Brain microvascular endothelial cell (primary cell): ENCODE data around the gene ZNF423.

Experiments
- DNase-seq: peaks from one replicate; pipeline ENCODE4 v3.0.0-alpha.2; 2020
- H3K27ac ChIP-seq: fragments of 250-450 bp; sonication (Bioruptor Pico); 2 replicates; pipeline ENCODE4 v1.5.1; 2020; ENCODE audit warnings: mild to moderate bottlenecking, moderate library complexity
- H3K27me3 ChIP-seq: fragments of 250-450 bp; sonication (Bioruptor Pico); replicated peaks from 2 replicates; pipeline ENCODE4 v1.5.1; 2020; ENCODE audit warnings: mild to moderate bottlenecking
- H3K36me3 ChIP-seq: fragments of 250-450 bp; sonication (Bioruptor Pico); replicated peaks from 2 replicates; pipeline ENCODE4 v1.5.1; 2020; ENCODE audit warnings: mild to moderate bottlenecking
- H3K4me3 ChIP-seq: 2 replicates; pipeline ENCODE4 v1.5.1; 2011; ENCODE audit warnings: low read depth, mild to moderate bottlenecking, control low read depth, low read length, moderate library complexity
- CTCF ChIP-seq: IDR thresholded peaks from 2 replicates; pipeline ENCODE4 v1.5.1; 2011; ENCODE audit warnings: low read depth, mild to moderate bottlenecking, moderate library complexity, low read length, control low read depth, inconsistent platforms; ENCODE audit errors: missing control alignments
- in situ Hi-C: cut with HindIII; loops from 2 replicates; pipeline ENCODE4 v1.10.0; 2017; ENCODE audit warnings: low sequenced_read_pairs, low pct_ligation_motif_present

Gene ZNF423

GRCh38 chr16:49717689-49718088 lies 138.2 kb downstream of the ZNF423 start:
- DNase-seq = no peak
- Histone ChIP-seq H3K36me3 (no peaks in the 10 kb centered on the region), H3K27me3 (no peaks in the 10 kb centered on the region), H3K27ac (no peak overlapping the region), H3K4me3 (no peak overlapping the region)
- TF ChIP-seq CTCF = no peak
- in situ Hi-C loops = no loop called here

- no peak overlapping the region for H3K4me3 ChIP-seq
- no peaks in the 10 kb centered on the region for H3K27me3 ChIP-seq
- DNase-seq = no peak
- in situ Hi-C loops = no loop called here
- TF ChIP-seq CTCF = no peak
- H3K27ac ChIP-seq = no peak overlapping the region
- no peaks in the 10 kb centered on the region for H3K36me3 ChIP-seq
Observed at GRCh38 chr16:49716339-49716934, 139.5 kb downstream of the ZNF423 start.

GRCh38 chr16:49713770-49714169 lies 142.1 kb downstream of the ZNF423 start:
- DNase-seq = no peak
- Histone ChIP-seq H3K27me3 (no peaks in the 10 kb centered on the region), H3K36me3 (no peaks in the 10 kb centered on the region), H3K4me3 (no peak overlapping the region), H3K27ac (no peak overlapping the region)
- TF ChIP-seq CTCF = no peak
- in situ Hi-C loops = no loop called here

- no peak for TF ChIP-seq CTCF
- H3K27me3 ChIP-seq = no peaks in the 10 kb centered on the region
- DNase-seq = no peak
- H3K4me3 ChIP-seq = no peak overlapping the region
- H3K27ac ChIP-seq = no peak overlapping the region
- no peaks in the 10 kb centered on the region for H3K36me3 ChIP-seq
- in situ Hi-C loops = no loop called here
Observed at GRCh38 chr16:49712542-49712941, 143.4 kb downstream of the ZNF423 start.

GRCh38 chr16:49712106-49712505 lies 143.8 kb downstream of the ZNF423 start:
- no peak for TF ChIP-seq CTCF
- Histone ChIP-seq H3K36me3 (no peaks in the 10 kb centered on the region), H3K27ac (no peak overlapping the region), H3K4me3 (no peak overlapping the region), H3K27me3 (no peaks in the 10 kb centered on the region)
- no peak for DNase-seq
- in situ Hi-C loops = no loop called here

- in situ Hi-C loops = no loop called here
- TF ChIP-seq CTCF = no peak
- no peak for DNase-seq
- no peak overlapping the region for H3K27ac ChIP-seq
- H3K27me3 ChIP-seq = no peaks in the 10 kb centered on the region
- H3K36me3 ChIP-seq = no peaks in the 10 kb centered on the region
- no peak overlapping the region for H3K4me3 ChIP-seq
Observed at GRCh38 chr16:49709057-49709456, 146.9 kb downstream of the ZNF423 start.
